Measurements from ENCODE around the gene ARL14EPL. TPM values are rescaled to one million over a fixed set of nuclear protein-coding genes. Genes with fewer than 3 reads are reported as not detected.

ARL14EPL gene
- total RNA-seq, 4 donors from 2014 or later: not detected

DNA sequence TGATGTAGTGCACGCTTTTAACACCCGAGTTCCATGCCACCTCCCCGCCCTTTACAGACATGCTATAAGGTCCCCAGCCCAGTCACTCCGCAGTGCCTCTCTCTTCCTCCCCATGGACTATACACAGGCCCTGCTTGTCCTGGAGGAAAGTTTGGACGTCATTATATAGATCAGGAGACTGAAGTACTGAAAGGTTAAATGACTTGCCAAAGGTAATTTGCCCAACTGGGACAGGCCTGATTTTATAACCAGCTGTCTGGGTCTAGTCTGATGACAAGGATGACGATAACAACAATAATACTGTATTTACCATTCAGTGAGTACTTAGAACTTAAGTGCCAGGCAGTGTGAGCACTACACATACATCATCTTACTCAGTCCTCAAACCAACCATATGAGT, 36.9 kb upstream of the ARL14EPL start:
- DNase-seq: no peak
- H3K36me3 ChIP-seq: no peaks in the 10 kb centered on the region
- H3K4me3 ChIP-seq: no peak overlapping the region
- TF ChIP-seq POLR2A (IDR thresholded peaks at IDR 0.05): no peak
- TF ChIP-seq, protein P1, sequence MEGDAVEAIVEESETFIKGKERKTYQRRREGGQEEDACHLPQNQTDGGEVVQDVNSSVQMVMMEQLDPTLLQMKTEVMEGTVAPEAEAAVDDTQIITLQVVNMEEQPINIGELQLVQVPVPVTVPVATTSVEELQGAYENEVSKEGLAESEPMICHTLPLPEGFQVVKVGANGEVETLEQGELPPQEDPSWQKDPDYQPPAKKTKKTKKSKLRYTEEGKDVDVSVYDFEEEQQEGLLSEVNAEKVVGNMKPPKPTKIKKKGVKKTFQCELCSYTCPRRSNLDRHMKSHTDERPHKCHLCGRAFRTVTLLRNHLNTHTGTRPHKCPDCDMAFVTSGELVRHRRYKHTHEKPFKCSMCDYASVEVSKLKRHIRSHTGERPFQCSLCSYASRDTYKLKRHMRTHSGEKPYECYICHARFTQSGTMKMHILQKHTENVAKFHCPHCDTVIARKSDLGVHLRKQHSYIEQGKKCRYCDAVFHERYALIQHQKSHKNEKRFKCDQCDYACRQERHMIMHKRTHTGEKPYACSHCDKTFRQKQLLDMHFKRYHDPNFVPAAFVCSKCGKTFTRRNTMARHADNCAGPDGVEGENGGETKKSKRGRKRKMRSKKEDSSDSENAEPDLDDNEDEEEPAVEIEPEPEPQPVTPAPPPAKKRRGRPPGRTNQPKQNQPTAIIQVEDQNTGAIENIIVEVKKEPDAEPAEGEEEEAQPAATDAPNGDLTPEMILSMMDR (IDR thresholded peaks at IDR 0.05): no peak
- intact Hi-C loops (cut with DNase I): no loop called here
- no peak overlapping the region for H3K27ac ChIP-seq
- 81 to 82% methylated on average over 6 of the region's 6 CpGs for WGBS, 2 donors
- H3K4me1 ChIP-seq: no peaks in the 10 kb centered on the region
- no peaks in the 10 kb centered on the region for H3K27me3 ChIP-seq
- H3K9me3 ChIP-seq: no peaks in the 10 kb centered on the region

DNA sequence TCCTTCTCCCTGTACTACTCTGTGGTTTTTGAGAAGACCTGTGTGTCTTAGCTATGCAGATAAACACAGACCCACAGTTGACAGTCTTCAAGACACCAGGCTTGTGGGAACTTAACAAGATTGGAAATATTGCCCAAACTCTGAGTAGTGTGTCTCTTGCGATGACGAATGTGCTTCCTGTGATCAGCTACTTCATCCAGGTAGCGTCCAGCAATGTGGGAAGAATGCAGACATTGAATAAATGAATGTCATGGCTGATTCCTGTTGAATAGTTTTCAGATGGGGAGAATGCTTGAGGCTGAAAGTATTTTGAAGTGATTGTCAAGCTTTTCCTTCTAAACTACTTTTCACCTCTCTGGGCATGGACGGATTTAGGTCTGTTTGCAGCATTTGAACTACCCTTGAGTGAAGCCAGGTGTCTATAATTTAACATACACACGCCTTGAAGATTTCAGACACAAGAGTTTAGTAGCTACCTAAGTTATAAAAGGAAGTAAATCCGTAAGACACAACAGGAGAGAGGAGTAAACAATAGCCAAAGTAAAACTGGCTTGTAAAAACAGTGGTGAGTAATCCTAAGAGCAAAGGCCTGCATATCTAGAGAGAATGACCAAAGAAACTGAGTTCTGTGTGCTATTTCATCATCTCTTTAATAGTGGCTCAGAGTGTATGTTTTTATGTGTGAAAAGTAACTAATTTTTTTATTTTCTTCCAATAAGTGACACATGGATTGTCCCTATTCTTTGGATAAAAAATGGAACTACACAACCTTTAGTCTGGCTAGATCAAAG, 30.0 kb upstream of the ARL14EPL start:
- WGBS, 2 donors: 64 to 66% methylated on average over 6 of the region's 6 CpGs
- Histone ChIP-seq H3K4me1 (no peaks in the 10 kb centered on the region), H3K9me3 (no peaks in the 10 kb centered on the region), H3K27ac (no peak overlapping the region), H3K27me3 (no peaks in the 10 kb centered on the region), H3K4me3 (no peak overlapping the region), H3K36me3 (no peaks in the 10 kb centered on the region)
- DNase-seq: no peak
- TF ChIP-seq, protein P1 (IDR thresholded peaks at IDR 0.05): no peak
- TF ChIP-seq POLR2A (IDR thresholded peaks at IDR 0.05): no peak
- intact Hi-C loops (cut with DNase I): no loop called here

- no peak for DNase-seq
- Histone ChIP-seq H3K27ac (no peak overlapping the region), H3K9me3 (no peaks in the 10 kb centered on the region), H3K27me3 (no peaks in the 10 kb centered on the region), H3K36me3 (no peaks in the 10 kb centered on the region), H3K4me3 (no peak overlapping the region), H3K4me1 (no peaks in the 10 kb centered on the region)
- TF ChIP-seq POLR2A (IDR thresholded peaks at IDR 0.05): no peak
- intact Hi-C loops (cut with DNase I): no loop called here
- 60 to 64% methylated on average over 3 of the region's 3 CpGs for WGBS, 2 donors
These were observed 28.0 kb upstream of the ARL14EPL start for GRCh38 chr5:116004248-116004647.

DNA sequence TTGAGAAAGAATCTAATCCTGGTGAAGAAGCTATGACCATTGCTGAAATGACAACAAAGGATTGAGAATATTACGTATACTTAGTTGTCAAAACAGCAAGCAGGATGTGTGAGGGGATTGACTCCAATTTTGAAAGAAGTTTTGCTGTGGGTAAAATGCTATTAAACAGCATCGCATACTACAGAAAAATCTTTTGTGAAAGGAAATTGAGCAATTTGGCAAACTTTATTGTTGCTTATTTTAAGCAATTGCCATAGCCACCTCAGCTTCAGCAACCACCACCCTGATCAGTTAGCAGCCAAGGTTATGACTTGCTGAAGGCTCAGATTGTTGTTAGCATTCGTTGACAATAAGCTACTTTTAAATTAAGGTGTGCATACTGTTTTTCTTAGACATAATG, 22.5 kb upstream of the ARL14EPL start:
- Histone ChIP-seq H3K4me1 (no peaks in the 10 kb centered on the region), H3K4me3 (no peak overlapping the region), H3K27ac (no peak overlapping the region), H3K27me3 (no peaks in the 10 kb centered on the region), H3K36me3 (no peaks in the 10 kb centered on the region), H3K9me3 (no peaks in the 10 kb centered on the region)
- 63 to 68% methylated on average over 3 of the region's 3 CpGs for WGBS, 2 donors
- intact Hi-C loops (cut with DNase I): no loop called here
- TF ChIP-seq, protein P1 (IDR thresholded peaks at IDR 0.05): no peak
- TF ChIP-seq POLR2A (IDR thresholded peaks at IDR 0.05): no peak
- no peak for DNase-seq

GRCh38 chr5:116011046-116011445, 21.2 kb upstream of the ARL14EPL start:
- Histone ChIP-seq H3K27ac (no peak overlapping the region), H3K27me3 (no peaks in the 10 kb centered on the region), H3K4me3 (no peak overlapping the region), H3K9me3 (no peaks in the 10 kb centered on the region), H3K36me3 (no peaks in the 10 kb centered on the region), H3K4me1 (no peaks in the 10 kb centered on the region)
- DNase-seq: no peak
- intact Hi-C loops (cut with DNase I): no loop called here
- TF ChIP-seq, protein P1 (IDR thresholded peaks at IDR 0.05): no peak
- no peak for TF ChIP-seq POLR2A (IDR thresholded peaks at IDR 0.05)
